Panc1 (cell line): ENCODE measurements around the gene CTNND2. TPM values are rescaled to one million over a fixed set of nuclear protein-coding genes. Genes with fewer than 3 reads are reported as not detected.

Source experiments
- ATAC-seq: fragments of 200-7000 bp; cut with Tn5 transposase; 2 replicates; pipeline ENCODE4 v1.9.1; 2020; ENCODE audit warnings: mild to moderate bottlenecking, moderate library complexity
- BruUV-seq: library from RNA; stranded (reverse); fragments of 400-500 nt; replicated peaks from 2 replicates; lab custom pipeline; 2021; lab: Mats Ljungman, UMichigan
- CTCF ChIA-PET: fragments of 300-600 bp; sonication (Branson Sonifier 250); formaldehyde crosslinking; loops from one replicate; lab custom pipeline; 2022; ENCODE audit warnings: antibody characterized with exemption; lab: Charles Lee
- POLR2A ChIA-PET: fragments of 300-600 bp; sonication (Branson Sonifier 250); formaldehyde crosslinking; loops from one replicate; lab custom pipeline; 2022; ENCODE audit warnings: antibody characterized with exemption; lab: Charles Lee
- DNase-seq: peaks from one replicate; pipeline ENCODE4 v3.0.0-alpha.2; 2010; ENCODE audit warnings: low read depth, low spot score
- H3K27ac ChIP-seq: 2 replicates; pipeline ENCODE4 v1.5.1; 2011; ENCODE audit warnings: mild to moderate bottlenecking, low read length, inconsistent platforms
- H3K27me3 ChIP-seq: fragments of 200-500 bp; sonication (Bioruptor generic); 2 replicates; pipeline ENCODE4 v1.6.0; 2014; ENCODE audit warnings: low read length, inconsistent platforms; ENCODE audit not compliant: control insufficient read depth, insufficient read depth
- H3K36me3 ChIP-seq: fragments of 200-500 bp; sonication (Bioruptor generic); 2 replicates; pipeline ENCODE4 v1.5.1; 2014; ENCODE audit warnings: inconsistent platforms, mild to moderate bottlenecking, low read length, moderate library complexity; ENCODE audit not compliant: control insufficient read depth, insufficient read depth
- H3K4me1 ChIP-seq: 2 replicates; pipeline ENCODE4 v1.5.1; 2011; ENCODE audit warnings: inconsistent platforms, mild to moderate bottlenecking, low read length, moderate library complexity; ENCODE audit not compliant: control insufficient read depth, insufficient read depth
- H3K4me3 ChIP-seq, 2 experiments: 2 replicates each; pipeline ENCODE4 v1.5.1; 2011 to 2012; ENCODE audit warnings: low read depth in 2 of 2, low read length in 2 of 2, mild to moderate bottlenecking in 2 of 2, inconsistent platforms in 1 of 2, moderate library complexity in 1 of 2
- H3K9me3 ChIP-seq: fragments of 200-500 bp; sonication (Bioruptor generic); 2 replicates; pipeline ENCODE4 v1.5.1; 2014; ENCODE audit warnings: low read depth, mild to moderate bottlenecking, inconsistent platforms, low read length, moderate library complexity; ENCODE audit not compliant: control insufficient read depth, insufficient read depth
- CTCF ChIP-seq: fragments of 450-650 bp; IDR thresholded peaks from 2 replicates; pipeline ENCODE4 v1.5.1; 2017; ENCODE audit warnings: mild to moderate bottlenecking
- POLR2AphosphoS5 ChIP-seq: IDR thresholded peaks from 2 replicates; pipeline ENCODE4 v1.6.1; 2012; ENCODE audit warnings: mild to moderate bottlenecking, low read depth, low read length, moderate library complexity
- REST ChIP-seq, 2 experiments: IDR thresholded peaks; 2 replicates each; pipeline ENCODE4 v1.6.1; 2011 to 2012; ENCODE audit warnings: low read depth in 2 of 2, control low read depth in 1 of 2, low read length in 1 of 2, mild to moderate bottlenecking in 1 of 2, moderate library complexity in 1 of 2; ENCODE audit not compliant: insufficient read depth in 1 of 2
- SIN3A ChIP-seq: IDR thresholded peaks from 2 replicates; pipeline ENCODE4 v1.6.1; 2012; ENCODE audit warnings: low read depth, mild to moderate bottlenecking, low read length, moderate library complexity, borderline replicate concordance; ENCODE audit not compliant: insufficient read depth
- TCF7L2 ChIP-seq: IDR thresholded peaks from 2 replicates; pipeline ENCODE4 v1.6.1; 2011; ENCODE audit warnings: mild to moderate bottlenecking, low read depth, low read length, inconsistent platforms
- in situ Hi-C: cut with HindIII; loops from 2 replicates; pipeline ENCODE4 v1.10.0; 2016; ENCODE audit warnings: low sequenced_read_pairs, low pct_unique_long_range_greater_than_20kb
- intact Hi-C: fragments of 100-400 bp; cut with micrococcal nuclease; formaldehyde crosslinking; loops from one replicate; pipeline ENCODE4 v1.10.0; 2022; ENCODE audit not compliant: unreplicated experiment
- total RNA-seq: library from RNA; stranded (reverse); gene quantifications from one replicate; pipeline ENCODE4 v1.2.1, GENCODE V29; 2021; ENCODE audit not compliant: unreplicated experiment

CTNND2 gene
- total RNA-seq, 1 experiment from 2014 or later = 1.0 TPM

GRCh38 chr5:11180890-11181289 lies 723.4 kb downstream of the CTNND2 start:
- Histone ChIP-seq H3K4me1 (no peaks in the 10 kb centered on the region), H3K4me3 (no peak overlapping the region), H3K36me3 (no peaks in the 10 kb centered on the region), H3K27me3 (peaks cover 4% of the 10 kb centered on the region; the same call in 1 of the 2 replicates), H3K9me3 (no peaks in the 10 kb centered on the region), H3K27ac (no peak overlapping the region)
- intact Hi-C loops (loop anchor here (5.0 to 10.0 kb wide), 3 partner anchors 186 to 726 kb away; no protein-coding TSS in a partner anchor), in situ Hi-C loops (no loop called here)
- ChIA-PET CTCF (interaction anchor here (0.5 kb wide), 1 partner anchor 57 kb away, joined by 3 read pairs; no protein-coding TSS in a partner anchor), POLR2A (no interaction called here)
- ATAC-seq (no peak), DNase-seq (no peak)
- no TSS peak for BruUV-seq
- no peak for TF ChIP-seq POLR2AphosphoS5
- no peak for TF ChIP-seq TCF7L2
- no peak for TF ChIP-seq SIN3A
- no peak for TF ChIP-seq REST (IDR thresholded peaks at IDR 0.05; ENCODE audit: insufficient read depth in 1 of 2, low read depth in 2 of 2, low read length in 1 of 2)
- no peak for TF ChIP-seq CTCF

- H3K4me3 ChIP-seq = no peak overlapping the region
- intact Hi-C loops = no loop called here
- DNase-seq = no peak
- no peaks in the 10 kb centered on the region for H3K36me3 ChIP-seq
- POLR2A ChIA-PET = no interaction called here
- no peak overlapping the region for H3K27ac ChIP-seq
- no peaks in the 10 kb centered on the region for H3K4me1 ChIP-seq
- TF ChIP-seq TCF7L2 = no peak
- BruUV-seq = no TSS peak
- CTCF ChIA-PET = no interaction called here
- in situ Hi-C loops = no loop called here
- H3K27me3 ChIP-seq = peaks cover 5% of the 10 kb centered on the region; the same call in 1 of the 2 replicates
- ATAC-seq = no peak
- H3K9me3 ChIP-seq = no peaks in the 10 kb centered on the region
These were observed 726.1 kb downstream of the CTNND2 start for GRCh38 chr5:11177999-11178711.

- CTCF ChIA-PET = no interaction called here
- no peak for DNase-seq
- ATAC-seq = no peak
- H3K4me3 ChIP-seq = no peak overlapping the region
- no peak overlapping the region for H3K27ac ChIP-seq
- intact Hi-C loops (no loop called here), in situ Hi-C loops (no loop called here)
- POLR2A ChIA-PET = no interaction called here
- H3K9me3 ChIP-seq = no peaks in the 10 kb centered on the region
- peaks cover 5% of the 10 kb centered on the region; the same call in 1 of the 2 replicates for H3K27me3 ChIP-seq
- no TSS peak for BruUV-seq
- H3K4me1 ChIP-seq = no peaks in the 10 kb centered on the region
- H3K36me3 ChIP-seq = no peaks in the 10 kb centered on the region
- no peak for TF ChIP-seq SIN3A
- TF ChIP-seq TCF7L2 = no peak
- TF ChIP-seq POLR2AphosphoS5 = no peak
- TF ChIP-seq CTCF = no peak
- no peak for TF ChIP-seq REST (IDR thresholded peaks at IDR 0.05; ENCODE audit: insufficient read depth in 1 of 2, low read depth in 2 of 2, low read length in 1 of 2)
These were observed 729.7 kb downstream of the CTNND2 start for GRCh38 chr5:11174591-11174990.
